ENCODE results near the gene JADE2.
"Not testable (repeated sequence)": the region's sequence is repeated elsewhere in the genome, so short reads cannot be mapped to it uniquely, and the experiment has no call there.

JADE2 gene

GRCh38 chr5:134524826-134525682 is at the start of gene JADE2:
Gene JADE2 (plus strand): TSS chr5:134525670. CDS start chr5:134535858, 10,188 bp downstream.
- DNase-seq = peak; percentile 88 to 91

- DNase-seq = no peak
Observed at GRCh38 chr5:134477462-134478245, 47.8 kb upstream of the JADE2 start.

GRCh38 chr5:134479839-134480238 is 45.6 kb upstream of the JADE2 start:
- DNase-seq = no peak

- no peak for DNase-seq
Observed at GRCh38 chr5:134489227-134489944, 36.1 kb upstream of the JADE2 start.

- no peak for DNase-seq
Observed at GRCh38 chr5:134490255-134490924, 35.1 kb upstream of the JADE2 start.

- no peak for DNase-seq
Observed at GRCh38 chr5:134490925-134491271, 34.6 kb upstream of the JADE2 start.

- DNase-seq = no peak
Observed at GRCh38 chr5:134491841-134492442, 33.5 kb upstream of the JADE2 start.

- no peak for DNase-seq
Observed at GRCh38 chr5:134492568-134492967, 32.9 kb upstream of the JADE2 start.

GRCh38 chr5:134493461-134494055 is 31.9 kb upstream of the JADE2 start:
- no peak for DNase-seq

- no peak for DNase-seq
Observed at GRCh38 chr5:134494780-134495179, 30.7 kb upstream of the JADE2 start.

GRCh38 chr5:134499905-134500304 is 25.6 kb upstream of the JADE2 start:
- DNase-seq = not testable (repeated sequence)

- DNase-seq = no peak
Observed at GRCh38 chr5:134500699-134501430, 24.6 kb upstream of the JADE2 start.

- DNase-seq = no peak
Observed at GRCh38 chr5:134502259-134502658, 23.2 kb upstream of the JADE2 start.

- peak; percentile 42 to 46 for DNase-seq
Observed at GRCh38 chr5:134503088-134503936, 22.2 kb upstream of the JADE2 start.

- DNase-seq = no peak
Observed at GRCh38 chr5:134503937-134504437, 21.5 kb upstream of the JADE2 start.

GRCh38 chr5:134504629-134505300 is 20.7 kb upstream of the JADE2 start:
- no peak for DNase-seq

GRCh38 chr5:134506054-134507039 is 19.1 kb upstream of the JADE2 start:
- DNase-seq = no peak

GRCh38 chr5:134507452-134507851 is 18.0 kb upstream of the JADE2 start:
- DNase-seq = no peak
